Amniotic epithelial cell (primary cell): ENCODE data around the gene STYK1.
"Not testable (repeated sequence)": the region's sequence is repeated elsewhere in the genome, so short reads cannot be mapped to it uniquely, and the experiment has no call there.

Experiments
- DNase-seq: peaks from one replicate; pipeline ENCODE4 v3.0.0-alpha.2; 2010; ENCODE audit warnings: low read depth

STYK1 gene

DNA sequence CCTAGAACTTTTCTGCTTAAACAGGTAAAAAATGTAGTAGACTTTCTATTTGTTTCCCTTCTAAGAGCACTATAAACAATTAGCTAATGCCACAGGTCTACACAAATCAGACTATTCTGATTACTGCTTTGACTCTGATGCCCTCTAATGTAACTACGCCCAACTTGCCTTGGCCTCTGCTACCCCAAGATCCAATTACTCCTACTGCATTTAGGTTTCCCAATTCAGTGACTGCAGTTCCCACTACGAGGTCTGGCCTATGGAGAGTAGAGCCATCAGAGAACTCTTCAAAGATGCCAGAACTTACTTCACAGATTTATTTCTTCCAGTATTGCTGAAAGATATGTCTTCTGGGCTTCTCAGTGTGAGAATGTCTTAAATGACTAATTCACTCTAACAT is 15.3 kb upstream of the STYK1 start:
- no peak for DNase-seq

DNA sequence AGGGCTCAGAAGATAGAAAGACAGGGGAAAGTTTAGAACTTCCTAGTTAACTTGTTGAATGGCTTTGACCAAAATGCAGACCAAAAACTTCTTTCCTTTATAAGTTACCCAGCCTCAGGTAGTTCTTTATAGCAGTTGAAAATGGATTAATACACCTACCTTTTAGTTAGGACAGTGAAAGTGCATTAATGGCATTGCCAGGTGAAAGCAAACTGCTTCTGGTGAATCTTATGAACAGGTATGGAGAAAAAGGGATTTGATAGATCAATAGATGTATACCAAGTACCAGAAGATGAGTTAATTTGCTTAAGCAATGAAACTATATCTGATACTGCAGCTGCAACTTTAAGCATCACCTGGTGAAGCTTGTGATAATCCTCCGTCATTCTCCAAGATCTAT is 14.2 kb upstream of the STYK1 start:
- DNase-seq: no peak

- no peak for DNase-seq
These were observed 1.5 kb downstream of the STYK1 start for GRCh38 chr12:10672231-10672868.

DNA sequence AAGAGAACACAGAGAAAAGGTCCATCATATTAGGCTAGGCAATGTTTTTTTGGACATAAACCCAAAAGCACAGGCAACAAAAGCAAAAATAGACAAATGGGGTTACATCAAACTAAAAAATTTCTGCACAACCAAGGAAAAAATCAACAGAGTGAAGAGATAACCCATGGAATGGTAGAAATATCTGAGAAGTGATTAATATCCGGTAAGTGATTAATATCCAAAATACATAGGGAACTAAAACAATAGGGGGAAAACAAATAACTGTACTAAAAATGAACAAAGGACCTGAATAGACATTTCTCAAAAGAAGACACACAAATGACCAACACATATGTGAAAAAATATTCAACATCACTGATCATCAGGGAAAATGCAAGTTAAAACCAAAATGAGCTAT is 4.3 kb downstream of the STYK1 start:
- DNase-seq: no peak

DNA sequence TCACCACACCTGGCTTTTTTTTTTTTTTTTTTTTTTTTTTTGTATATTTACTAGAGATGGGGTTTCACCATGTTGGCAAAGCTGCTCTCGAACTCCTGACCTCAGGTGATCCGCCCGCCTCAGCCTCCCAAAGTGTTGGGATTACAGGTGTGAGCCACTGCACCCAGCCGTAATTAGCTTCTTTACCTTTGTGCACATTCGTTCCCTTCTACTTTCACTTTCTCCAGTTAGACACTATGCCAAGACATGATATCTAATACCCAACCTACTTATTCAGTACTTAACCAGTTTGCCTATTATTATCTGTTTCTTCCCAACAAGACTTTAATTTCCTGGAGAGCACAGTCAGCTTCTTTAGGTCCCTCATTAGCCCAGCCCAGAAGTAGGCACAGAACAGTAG is 5.3 kb downstream of the STYK1 start:
- no peak for DNase-seq

DNA sequence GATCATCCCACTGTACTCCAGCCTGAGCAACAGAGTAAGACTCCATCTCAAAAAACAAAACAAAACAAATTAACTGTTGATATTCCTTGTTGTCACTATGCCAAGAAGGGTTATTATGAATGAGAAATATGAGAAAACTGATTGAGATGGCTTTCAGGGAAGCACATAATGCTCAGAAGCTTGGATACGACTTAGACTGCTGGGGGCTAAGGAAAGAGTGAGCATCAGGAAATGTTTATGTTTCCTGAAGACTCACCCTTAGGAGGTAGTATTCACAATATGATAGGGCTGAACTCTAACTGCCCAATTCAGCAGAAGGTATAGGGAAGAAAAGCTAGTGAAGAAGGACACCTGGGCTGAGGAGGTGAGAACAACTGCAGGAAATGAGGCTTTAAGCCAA is 6.3 kb downstream of the STYK1 start:
- no peak for DNase-seq

DNA sequence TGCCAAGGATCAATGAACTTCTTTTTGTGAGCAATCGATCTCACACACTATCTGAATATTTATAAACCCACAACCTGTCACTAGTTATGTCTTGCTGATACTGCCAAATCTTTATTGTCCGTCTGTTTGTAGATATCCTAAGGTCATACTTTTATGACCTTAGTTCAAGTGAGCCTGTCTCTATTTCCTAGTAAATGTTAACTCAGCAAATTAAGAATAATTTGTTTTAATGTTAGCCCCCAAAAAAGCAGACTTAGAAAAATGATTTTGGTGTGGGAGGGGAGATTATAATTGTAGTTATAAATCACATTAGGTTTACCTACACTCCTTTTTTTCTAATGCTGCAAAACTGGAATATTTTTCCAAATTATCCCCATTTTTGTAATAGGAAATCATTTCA is 9.4 kb downstream of the STYK1 start:
- no peak for DNase-seq

DNA sequence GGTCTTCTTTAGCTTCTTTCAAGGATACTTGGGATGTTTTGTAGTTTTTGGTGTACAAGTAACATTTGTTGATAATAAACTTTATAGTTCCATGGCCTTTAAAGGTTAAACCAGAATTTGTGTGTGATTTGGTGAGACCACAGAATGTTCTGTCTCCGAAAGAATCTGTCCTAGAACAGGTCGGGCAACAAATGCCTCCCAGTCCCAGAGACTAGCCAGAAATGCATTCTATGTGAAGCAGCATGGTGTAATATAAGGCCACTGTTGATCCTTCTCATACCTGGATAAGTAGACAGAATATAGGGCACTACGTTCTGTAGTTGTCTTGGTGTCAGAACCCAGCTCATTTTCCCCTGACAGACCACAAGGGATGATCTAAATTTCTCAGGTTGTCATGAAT is 10.0 kb downstream of the STYK1 start:
- no peak for DNase-seq

DNA sequence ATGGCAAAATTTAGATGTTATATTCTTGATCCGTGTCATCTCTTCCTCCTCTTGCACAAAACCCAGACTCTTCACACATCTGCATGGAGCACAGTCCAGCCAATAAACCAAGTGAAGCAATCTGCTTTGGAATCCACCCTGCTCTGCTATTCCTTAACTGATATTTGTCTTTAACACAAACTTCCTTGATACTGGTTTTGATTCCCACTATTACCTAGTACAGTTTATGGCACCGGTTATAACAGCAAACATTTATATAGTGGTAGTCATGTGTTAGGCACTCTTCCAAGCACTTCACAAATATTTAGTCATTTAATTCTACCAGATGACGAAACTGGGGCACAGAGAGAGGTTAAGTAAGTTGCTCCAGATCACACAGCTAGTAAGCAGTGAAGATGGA is 12.5 kb downstream of the STYK1 start:
- peak; percentile 32 for DNase-seq

DNA sequence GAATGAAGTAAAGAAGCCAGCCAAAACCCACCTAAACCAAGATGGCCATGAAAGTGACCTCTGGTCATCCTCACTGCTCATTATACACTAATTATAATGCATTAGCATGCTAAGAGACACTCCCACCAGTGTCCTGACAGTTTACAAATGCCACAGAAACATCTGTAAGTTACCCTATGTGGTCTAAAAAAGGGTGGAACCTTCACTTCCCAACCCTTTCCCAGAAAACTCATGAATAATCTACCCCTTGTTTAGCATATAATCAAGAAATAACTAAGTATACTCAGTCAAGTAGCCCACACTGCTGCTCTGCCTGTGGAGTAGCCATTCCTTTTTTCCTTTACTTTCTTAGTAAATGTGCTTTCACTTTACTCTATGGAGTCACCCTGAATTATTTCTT is 19.8 kb downstream of the STYK1 start:
- DNase-seq: no peak

GRCh38 chr12:10652192-10652591 is 21.7 kb downstream of the STYK1 start:
- DNase-seq: peak; percentile 77

DNA sequence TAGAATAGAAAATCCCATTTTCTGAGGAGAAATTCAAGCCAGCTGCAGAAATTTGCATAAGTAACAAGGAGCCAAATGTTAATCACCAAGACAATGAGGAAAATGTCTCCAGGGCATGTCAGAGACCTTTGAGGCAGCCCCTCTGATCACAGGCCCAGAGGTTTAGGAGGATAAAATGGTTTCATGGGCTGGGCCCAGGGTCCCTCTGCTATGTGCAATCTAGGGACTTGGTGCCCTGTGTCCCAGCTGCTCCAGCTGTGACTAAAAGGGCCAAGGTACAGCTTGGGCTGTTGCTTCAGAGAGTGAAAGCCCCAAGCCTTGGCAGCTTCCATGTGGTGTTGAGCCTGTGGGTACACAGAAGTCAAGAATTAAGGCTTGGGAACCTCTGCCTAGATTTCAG is 27.3 kb downstream of the STYK1 start:
- not testable (repeated sequence) for DNase-seq

DNA sequence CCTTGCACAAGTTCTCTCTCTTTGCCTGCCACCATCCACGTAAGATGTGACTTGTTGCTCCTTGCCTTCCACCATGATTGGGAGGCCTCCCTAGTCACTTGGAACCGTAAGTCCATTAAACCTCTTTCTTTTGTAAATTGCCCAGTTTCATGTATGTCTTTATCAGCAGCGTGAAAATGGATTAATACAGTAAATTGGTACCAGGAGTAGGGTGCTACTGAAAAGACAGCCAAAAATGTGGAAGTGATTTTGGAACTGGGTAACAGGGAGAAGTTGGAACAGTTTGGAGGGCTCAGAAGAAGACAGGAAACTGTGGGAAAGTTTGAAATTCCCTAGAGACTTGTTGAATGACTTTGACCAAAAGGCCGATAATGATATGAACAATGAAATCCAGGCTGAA is 27.9 kb downstream of the STYK1 start:
- DNase-seq: no peak

- DNase-seq: peak; percentile 63
These were observed 31.9 kb downstream of the STYK1 start for GRCh38 chr12:10641735-10642500.

- DNase-seq: no peak
These were observed 35.1 kb downstream of the STYK1 start for GRCh38 chr12:10638728-10639127.

DNA sequence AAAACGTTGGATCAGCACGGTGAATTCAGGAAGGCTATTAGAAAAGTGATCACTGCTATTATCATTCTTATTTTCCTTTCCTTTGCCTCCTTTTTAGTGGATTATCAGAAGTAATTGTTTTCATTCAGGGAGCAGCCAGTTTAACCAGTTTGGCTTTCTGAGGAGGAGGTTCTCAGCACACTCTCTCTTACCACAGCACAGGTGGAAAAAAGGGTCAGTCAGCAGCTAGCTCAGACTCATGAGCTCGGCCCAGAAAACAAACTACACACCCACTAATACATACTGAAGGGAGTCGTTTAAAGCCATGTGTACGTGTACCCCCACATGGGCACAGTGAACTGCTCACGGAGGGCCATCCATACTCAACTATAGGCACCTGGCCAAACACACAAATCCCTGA is 37.2 kb downstream of the STYK1 start:
- no peak for DNase-seq

DNA sequence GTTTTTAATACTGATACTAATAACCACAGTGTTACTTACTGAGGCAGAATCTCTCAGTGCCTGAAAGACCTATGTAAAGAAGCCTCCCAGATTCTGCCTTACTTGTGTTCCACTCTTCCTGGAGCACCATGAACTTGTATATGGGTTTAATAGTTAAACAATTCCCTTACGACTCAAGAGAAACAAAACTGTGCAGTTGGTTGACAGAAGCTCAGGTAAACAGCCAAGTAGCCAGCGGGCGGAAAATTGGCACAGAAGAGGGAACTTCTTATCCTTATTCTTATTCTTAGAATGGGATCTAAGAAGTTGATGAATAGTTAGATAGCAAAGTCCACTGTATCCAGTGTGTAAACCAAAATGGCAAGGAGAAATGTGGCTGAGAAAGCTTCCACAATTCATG is 37.7 kb downstream of the STYK1 start:
- no peak for DNase-seq

- DNase-seq: no peak
These were observed 38.5 kb downstream of the STYK1 start for GRCh38 chr12:10635306-10635705.

GRCh38 chr12:10634427-10634826 is 39.4 kb downstream of the STYK1 start:
- peak; percentile 23 for DNase-seq

GRCh38 chr12:10633541-10633940 is 40.3 kb downstream of the STYK1 start:
- DNase-seq: no peak

- no peak for DNase-seq
These were observed 41.6 kb downstream of the STYK1 start for GRCh38 chr12:10632226-10632625.

GRCh38 chr12:10624605-10625004 is 49.2 kb downstream of the STYK1 start:
- no peak for DNase-seq

DNA sequence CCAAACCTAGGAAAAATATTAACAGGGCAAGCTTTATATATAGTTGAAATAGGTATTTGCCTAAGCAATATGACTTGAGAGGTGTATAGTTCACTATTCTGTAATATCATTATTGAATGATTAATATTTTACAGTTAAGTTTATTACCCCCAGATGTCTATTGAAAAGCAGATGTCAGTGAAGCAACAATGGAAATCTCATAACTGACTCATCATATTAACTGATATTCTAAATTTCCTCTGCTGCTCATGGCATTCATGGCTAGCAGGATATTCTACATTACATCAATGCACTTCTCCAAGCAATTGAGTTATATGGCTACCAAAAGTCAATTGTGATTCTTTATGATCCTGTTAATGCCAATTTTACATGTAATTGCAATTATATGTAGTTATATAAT is 50.7 kb downstream of the STYK1 start:
- DNase-seq: no peak

- no peak for DNase-seq
These were observed 52.6 kb downstream of the STYK1 start for GRCh38 chr12:10621278-10621677.
